T-helper 9 cell (primary cell): ENCODE data around the gene UBTD1.

Experiments used
- DNase-seq: peaks from one replicate; pipeline ENCODE4 v3.0.0-alpha.2; 2020

UBTD1 gene

GRCh38 chr10:97590082-97590747 is 91.5 kb downstream of the UBTD1 start:
- DNase-seq: no peak

- no peak for DNase-seq
Observed at GRCh38 chr10:97590748-97591495, 92.2 kb downstream of the UBTD1 start.

DNA sequence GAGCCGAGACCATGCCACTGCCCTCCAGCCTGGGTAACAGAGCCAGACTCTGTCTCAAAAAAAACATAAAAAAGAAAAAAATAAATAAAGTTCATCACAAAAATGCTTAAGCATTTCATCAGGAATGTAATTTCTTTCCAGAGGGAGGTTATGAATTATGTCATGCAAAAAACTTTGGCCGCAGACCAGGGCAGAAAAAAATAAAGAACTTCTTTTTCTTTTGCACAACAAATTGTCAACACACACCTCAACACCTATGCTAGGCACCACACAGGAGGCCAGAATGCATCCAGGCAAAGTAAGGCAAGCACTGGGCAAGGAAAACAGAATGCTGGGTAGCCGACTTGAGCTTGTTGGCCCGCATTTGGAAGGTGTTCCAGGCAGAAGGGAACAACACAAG is 94.7 kb downstream of the UBTD1 start:
- no peak for DNase-seq

DNA sequence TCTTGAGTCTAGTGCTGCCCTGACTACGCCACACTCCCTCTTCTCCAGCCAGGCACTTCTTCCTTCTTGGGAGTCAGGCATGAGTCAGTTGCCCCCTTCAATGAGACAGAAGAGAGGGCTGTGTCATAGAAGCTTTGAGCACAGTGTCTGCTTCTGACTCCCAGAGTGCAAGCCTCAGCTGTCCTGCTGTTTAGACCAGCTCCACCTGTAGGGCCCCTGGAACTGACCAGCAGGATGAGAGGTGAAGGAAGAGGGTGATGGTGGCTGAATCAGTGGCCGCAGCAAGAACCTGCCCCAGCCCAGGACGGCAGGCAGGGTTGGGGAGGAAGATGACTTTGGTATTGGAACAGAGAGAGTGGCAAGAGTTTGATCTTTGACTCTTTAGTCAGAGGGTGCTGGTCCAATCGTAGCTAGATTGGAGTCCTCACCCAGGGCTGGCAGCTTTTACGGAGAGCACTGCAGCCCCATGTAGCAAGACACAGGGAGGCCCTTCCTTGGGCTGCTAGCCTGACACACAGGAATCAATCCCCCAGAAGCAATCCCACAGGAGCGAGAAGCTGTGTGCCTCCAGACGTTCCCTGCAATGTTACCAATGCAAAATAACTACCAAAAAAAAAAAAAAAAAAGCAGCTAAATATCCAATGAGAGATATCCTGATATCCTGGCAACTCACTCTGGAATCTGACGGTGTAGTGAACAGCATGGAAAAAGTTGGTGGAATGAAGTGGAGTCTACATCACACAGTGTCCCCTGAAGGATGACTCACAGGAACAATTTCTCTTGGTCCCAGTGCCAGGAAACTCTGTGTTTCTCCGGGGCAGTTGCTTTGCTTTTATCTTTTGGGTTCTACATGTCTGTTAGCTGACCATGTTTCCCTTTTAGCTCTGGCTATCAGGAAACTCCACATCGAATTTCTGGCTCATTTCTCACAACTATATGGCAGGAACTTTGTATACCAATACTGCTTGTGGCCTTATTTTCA is 97.7 kb downstream of the UBTD1 start:
- DNase-seq: no peak

DNA sequence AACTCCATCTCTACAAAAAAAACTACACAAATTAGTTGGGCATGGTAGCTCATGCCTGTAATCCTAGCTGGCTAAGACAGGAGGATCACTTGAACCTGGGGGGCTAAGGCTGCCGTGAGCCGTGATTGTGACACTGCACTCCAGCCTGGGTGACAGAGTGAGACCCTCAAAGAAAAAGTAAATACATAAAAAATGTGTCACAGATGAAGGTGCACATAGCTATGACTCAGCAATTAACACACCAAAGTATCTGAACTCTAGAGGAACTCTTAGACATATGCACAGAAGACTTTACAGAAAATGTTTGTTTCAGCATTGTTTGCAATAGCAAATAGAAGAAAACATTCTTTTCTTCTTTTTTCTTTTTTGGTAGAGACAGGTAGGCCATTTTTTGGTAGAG is 99.1 kb downstream of the UBTD1 start:
- no peak for DNase-seq

DNA sequence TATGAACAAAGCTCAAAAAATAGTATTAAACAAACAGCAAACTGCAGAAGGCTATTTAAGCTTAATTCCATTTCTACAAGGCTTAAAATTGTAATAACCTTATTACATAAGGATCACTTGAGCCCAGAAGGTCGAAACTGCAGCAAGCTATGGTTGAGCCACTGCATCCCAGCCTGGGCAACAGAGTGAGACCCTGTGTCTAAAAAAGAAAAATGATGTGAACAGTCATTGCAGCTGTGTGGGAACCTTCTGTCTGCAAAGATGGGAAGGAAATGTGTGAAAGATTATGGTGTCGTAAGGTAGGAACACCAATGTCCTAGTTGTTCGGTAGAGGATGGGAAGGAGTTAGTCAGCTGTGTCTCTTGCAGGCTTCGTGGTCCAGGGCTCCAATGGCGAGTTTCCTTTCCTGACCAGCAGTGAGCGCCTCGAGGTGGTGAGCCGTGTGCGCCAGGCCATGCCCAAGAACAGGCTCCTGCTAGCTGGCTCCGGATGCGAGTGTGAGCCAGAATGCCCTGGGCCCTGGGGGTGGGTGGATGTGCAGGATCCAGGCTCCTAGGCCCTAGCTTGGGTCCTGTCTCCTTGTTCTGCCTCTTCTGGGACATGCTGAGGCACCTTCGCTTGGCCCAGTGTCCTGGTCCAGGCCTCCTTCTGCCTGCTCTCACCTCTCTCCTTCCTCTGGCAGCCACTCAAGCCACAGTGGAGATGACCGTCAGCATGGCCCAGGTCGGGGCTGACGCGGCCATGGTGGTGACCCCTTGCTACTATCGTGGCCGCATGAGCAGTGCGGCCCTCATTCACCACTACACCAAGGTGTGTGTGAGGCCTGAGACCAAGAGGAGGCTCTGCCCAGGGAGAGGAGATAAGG is 99.9 kb downstream of the UBTD1 start:
- DNase-seq: no peak

DNA sequence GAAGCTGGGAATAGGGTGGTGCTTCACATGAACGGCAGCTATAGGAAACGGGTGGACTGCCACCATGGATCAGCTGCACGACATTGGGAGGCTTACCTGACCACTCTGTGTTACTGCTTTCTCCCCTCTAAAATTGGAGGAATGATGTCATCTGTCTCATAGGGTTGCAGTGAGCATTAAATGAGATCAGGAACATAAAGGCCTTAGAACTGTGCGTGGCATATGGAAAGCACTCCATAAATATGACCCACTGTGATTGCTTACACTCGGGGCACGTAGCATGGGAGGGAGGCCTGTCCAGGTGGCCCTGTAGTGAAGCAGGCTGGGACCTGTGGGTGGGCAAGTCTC is 100.5 kb downstream of the UBTD1 start:
- no peak for DNase-seq

GRCh38 chr10:97600616-97601015 is 101.9 kb downstream of the UBTD1 start:
- DNase-seq: no peak

- no peak for DNase-seq
Observed at GRCh38 chr10:97601268-97602215, 102.8 kb downstream of the UBTD1 start.

DNA sequence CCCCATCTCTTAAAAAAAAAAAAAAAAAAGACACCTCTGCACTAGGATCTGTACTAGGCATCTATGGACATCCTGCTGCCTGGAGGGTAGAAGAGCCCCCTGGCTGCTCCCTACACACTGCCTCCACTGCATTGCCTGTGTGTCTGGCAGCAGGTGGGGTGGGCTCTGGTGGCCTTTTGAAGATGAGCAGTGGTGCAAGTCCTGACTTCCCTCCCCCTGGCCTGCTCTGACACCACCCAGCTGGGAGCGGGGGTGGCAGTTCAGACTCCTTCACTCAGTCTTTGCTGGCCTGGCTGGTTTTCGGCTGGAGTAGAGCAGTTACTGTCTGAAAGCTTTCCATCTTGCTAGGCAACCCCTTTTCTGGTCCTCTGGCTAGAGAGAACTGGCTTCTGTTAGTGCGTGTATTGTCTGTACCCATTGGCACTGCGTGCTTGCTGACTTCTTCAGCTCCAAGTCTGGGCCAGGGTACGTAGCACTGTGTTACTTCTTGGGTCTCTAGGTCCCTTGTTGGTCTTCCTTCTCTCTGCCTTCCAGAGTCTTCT is 108.4 kb downstream of the UBTD1 start:
- no peak for DNase-seq

DNA sequence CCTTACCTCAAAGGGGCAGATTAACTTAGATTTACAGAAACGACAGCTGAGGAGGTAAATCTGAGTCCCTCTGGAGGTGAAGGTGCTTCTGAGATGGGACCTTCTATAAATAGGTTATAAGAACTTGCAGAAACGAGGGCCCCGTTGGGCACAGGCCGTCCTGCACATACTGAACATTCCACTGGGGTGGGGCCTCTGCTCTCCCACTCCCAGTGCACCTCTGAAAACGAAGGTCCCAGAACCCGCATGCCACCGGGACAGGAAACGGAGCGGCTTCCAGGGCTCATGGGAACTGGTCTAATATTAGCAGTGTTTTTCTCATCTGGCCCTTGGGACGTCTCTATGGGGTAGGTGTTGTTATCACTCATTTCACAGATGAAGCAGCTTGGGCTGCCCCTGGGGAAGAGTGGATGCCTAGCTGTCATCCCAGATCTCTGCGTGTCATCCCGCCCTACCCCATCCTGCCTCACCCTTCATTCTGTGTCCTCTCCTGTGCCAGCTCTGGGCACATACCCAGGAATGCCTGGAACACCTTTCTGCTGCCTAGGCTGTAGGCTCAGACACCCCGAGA is 110.4 kb downstream of the UBTD1 start:
- no peak for DNase-seq

DNA sequence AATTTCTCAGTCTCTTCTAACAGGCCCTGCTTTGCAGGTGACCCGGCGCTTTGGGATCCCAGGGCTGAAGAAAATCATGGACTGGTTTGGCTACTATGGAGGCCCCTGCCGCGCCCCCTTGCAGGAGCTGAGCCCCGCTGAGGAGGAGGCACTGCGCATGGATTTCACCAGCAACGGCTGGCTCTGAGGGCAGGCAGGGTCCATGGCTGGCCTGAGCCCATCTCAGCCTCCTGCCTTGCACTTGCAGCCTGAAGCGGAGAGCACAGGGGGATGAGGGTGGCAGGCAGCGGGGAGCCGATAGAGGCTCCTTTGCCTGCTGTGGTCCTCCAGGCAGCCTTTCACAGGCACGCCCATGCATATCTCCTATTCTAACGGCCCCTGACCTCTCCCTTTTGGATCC is 112.7 kb downstream of the UBTD1 start:
- DNase-seq: no peak

- DNase-seq: no peak
Observed at GRCh38 chr10:97612386-97612785, 113.7 kb downstream of the UBTD1 start.

GRCh38 chr10:97618285-97618684 is 119.6 kb downstream of the UBTD1 start:
- DNase-seq: no peak

DNA sequence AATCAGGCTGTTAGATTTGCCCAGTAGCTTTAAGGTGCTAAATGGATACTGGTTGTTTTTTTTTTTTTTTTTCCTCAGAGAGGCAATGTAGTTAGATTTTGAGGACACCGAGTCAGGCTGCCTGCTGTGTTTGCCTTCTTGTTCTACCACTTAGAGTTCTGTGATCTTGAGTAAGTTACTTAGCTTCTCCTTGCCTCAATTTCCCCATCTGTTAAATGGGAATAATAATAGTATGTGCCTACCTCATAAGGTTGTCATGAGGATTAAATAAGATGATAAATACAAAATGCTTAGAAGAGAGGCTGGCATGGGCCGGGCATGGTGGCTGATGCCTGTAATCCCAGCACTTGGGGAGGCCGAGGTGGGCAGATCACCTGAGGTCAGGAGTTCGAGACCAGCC is 120.0 kb downstream of the UBTD1 start:
- DNase-seq: no peak
